HG02610 (cell line): Measurements from ENCODE around the gene IER5.

ENCODE experiments used
- ATAC-seq: cut with Tn5 transposase; IDR thresholded peaks from one replicate; pipeline ENCODE4 v1.9.1; 2021; ENCODE audit warnings: mild to moderate bottlenecking, moderate library complexity; ENCODE audit not compliant: unreplicated experiment

The IER5 gene

DNA sequence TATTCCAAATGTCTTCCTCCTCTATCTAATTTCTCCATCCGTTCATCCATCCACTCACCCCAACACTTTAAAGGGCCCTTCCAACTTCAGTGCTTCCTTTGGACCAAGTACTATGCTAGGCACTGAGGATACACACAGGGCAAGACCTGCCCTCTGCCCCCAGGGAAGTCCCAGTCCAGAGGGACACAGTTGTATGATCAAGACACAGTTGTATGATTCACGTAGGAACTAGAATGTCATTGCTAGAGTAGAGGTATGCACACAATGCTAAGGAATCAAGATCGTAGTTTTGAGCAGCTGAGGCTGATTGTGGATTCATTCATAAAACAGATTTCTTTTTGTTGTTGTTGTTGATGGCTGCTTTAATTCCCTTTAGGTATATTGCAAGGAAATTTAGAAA is 11.6 kb upstream of the IER5 start:
- ATAC-seq, result no peak

DNA sequence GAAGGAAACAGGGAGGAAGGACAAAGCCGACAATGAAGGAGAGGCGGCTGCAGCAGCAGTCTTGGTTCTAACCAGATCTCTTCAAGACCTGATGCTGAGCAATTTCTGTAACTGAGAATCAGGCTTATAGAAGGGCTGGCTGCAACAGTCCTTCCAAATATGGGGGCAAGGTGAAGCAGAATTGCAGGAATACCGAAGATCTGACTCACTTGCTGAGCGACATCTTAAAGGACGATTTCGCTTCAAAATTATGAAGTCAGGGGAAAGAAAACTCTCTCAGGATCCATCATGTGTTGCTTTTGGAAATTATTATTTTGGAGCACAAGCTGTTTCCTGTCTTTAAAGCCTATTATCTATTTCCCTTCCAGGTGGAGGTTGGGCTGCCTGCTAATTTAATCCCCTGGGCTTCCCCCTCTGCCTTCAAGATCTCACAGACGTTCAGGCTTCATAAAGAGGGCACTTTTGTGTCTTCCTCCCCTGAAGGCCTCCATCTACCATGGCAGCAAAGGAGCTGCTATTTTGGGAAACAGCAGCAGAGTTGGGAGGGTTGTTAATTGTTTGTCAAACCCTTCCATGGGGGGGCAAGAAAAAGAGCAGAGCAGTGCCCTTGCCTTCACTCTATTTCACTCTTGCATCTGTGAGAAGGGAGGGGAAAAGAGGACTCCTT is 10.8 kb upstream of the IER5 start:
- ATAC-seq, result no peak

DNA sequence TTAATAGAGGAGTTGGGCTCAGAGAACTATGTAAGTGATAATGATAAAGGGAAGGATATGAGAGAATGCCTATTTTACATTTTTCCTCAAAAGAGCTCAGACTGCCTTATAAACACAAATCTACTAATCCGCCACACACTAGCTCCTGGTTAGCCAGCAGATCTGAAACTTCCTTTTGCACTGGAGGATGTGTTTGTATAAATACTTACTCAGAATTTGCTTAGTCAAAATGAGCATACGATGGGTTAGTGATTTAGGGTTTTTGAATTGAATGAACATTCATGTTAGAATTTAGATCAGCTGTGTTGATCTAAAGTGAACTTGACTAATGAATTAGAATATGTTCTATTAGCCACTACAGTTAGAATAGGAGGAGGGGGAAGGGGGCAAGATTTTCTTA is 9.1 kb upstream of the IER5 start:
- peak; percentile 33 for ATAC-seq

DNA sequence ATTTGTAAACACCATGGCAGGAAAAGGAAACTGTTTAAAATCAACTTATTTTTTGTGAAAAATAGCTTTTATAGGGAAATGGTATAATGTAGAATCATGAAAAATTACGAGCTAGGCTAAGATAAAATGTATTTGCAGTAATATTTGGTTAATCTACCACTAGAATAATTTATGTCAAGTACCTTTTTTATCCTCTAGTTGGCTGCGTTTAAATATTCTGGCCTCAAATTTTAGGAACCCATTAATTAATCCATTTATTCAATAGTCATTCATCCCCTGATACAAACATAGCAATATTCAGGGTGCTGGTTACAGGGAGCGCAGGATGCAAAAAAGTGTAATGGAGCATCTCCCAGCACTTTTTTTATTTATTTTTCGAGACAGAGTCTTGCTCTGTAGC is 8.6 kb upstream of the IER5 start:
- ATAC-seq, result no peak

DNA sequence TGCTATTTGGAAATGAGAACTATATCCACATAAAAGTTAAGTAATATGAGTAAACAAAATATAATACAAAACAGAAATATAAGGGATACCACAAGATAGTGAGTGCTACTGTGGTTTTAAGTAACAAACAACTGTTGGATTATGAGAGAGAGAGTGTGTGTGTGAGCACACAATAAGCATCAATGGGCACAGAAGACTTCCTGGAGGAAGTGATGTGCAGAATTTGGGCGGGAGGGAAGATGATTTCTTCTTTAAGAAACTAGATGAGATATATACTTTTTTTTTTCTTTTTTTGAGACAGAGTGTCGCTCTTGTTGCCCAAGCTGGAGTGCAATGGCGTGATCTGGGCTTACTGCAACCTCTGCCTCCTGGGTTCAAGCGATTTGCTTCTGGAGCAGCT is 7.9 kb upstream of the IER5 start:
- no peak for ATAC-seq

DNA sequence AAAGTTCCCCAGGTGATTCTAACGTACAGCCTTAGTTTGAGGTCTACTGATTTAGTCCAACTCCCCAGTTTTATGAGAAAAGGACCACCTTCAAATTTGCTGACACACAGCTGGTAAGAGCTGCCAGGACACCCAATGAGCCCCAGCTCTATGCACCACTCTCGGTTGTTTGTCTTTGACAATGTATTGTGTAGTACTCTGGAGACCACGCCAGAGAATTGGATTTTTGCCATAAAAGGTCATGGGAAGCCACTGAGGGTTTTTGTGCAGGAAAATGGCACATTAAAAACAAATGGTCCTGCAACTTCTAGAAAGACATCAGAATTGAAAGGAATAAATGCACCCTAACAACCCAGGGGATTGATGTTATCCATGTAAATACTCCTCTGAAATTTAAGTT is 7.1 kb upstream of the IER5 start:
- ATAC-seq, result no peak

DNA sequence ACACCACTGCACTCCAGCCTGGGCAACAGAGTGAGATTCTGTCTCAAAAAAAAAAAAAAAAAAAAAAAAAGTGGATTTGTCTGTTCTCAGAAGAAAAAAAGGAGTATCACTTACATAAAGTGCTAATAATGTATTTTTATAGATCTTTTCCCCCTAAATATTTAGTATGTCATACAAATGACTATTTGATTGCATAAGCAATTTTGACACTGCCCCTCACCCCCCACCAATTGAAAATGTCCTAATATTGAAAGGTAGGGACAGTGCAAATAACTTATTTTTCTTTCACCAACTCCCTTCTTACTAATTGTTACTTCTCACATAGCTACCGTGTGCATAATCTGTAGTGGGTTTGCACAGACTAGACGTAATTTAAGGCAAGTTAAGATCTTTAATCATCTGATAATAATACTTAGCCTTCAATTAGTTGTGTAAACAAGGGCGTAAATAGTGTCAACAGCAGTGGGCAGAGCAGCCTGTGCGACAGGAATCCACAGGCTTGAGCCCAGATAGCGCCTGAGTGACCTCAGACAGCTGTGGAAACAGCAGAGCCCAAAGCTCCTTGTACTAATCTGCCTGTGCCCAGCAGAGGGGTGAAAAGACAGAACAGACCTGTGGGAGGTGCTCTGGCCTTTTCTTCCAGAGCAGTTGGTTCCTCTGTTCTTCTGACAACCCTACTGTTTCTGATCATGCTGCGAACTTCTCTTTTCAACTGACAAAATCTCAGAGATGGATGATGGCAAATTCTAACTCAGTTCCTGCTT is 4.5 kb upstream of the IER5 start:
- ATAC-seq, result peak; percentile 36

DNA sequence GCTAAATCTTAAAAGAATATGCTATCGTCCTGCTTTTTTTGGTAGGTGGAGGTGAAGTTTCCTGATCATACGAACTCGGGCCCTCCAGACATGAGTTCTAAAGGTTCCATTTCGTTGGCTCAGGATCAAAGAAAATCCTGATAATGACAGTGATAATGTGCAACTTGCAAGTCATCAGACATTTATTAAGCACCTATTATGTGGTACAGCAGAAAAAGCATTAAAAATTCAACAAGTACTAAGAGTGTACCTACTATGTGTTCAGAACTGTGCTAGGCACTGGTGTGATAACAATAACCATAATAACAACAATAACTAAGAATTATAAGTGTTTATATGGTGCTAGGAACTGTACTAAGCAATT is 3.9 kb upstream of the IER5 start:
- ATAC-seq, result no peak

DNA sequence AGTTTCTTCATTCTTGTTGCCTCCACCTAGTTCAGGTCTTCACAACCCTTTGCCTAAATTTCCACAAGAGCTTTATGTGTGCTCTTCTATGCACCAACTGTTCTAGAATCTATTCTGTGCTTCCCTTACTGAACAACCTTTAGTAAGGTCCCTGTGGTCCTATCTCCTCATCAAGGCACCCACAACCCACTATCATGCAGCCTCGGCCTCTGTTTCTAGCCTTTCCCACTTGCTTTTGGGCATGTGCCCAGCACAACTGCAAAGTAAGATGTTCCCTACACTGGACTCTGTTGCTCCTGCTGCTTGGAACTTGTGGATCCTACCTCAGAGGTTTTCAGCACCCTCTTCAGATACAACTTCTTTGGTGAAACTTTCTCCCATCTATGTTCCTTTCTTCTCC is 2.4 kb upstream of the IER5 start:
- ATAC-seq, result no peak

DNA sequence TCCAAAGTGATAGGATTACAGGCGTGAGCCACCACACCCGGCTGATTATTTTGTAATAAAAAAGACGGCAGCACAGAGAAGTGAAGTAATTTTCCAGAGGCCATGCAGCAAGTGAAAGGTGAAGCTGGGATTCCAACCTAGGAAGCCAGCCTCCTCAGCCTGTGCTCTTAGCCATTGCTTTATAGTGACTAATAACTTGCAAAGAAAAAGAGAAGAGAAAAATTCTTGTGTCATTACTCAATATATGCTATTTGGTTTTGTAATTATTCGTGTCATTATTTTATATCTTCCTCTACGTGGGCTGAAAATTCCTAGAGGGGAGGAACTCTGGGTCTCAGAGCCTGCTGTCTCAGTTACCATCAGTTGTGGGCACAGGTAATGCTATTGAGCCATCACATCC is 1.6 kb upstream of the IER5 start:
- no peak for ATAC-seq

DNA sequence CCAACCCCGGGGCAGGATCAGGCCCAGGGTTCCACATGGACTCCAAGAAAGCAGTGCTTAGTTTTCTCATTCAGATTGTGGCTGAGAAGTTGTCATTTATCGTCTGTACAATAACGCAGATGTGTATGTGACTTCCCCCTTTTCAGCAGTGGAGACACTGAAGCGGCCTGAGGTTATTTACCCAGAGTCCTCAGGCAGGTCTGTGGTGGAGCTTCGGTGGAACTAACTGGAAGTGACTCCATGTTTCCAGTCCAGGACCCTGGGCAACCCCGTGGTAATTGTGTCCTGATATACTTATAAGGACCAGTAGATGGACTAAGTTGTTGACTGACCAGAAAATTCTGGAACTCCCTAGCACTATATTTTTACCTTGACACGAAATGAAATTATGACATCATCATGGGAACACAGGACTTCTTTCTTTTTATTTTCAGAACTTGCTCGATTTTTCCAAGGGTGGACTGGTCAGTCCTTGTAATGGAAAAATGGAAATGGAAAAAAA is 1.0 kb upstream of the IER5 start:
- ATAC-seq, result peak; percentile 19

DNA sequence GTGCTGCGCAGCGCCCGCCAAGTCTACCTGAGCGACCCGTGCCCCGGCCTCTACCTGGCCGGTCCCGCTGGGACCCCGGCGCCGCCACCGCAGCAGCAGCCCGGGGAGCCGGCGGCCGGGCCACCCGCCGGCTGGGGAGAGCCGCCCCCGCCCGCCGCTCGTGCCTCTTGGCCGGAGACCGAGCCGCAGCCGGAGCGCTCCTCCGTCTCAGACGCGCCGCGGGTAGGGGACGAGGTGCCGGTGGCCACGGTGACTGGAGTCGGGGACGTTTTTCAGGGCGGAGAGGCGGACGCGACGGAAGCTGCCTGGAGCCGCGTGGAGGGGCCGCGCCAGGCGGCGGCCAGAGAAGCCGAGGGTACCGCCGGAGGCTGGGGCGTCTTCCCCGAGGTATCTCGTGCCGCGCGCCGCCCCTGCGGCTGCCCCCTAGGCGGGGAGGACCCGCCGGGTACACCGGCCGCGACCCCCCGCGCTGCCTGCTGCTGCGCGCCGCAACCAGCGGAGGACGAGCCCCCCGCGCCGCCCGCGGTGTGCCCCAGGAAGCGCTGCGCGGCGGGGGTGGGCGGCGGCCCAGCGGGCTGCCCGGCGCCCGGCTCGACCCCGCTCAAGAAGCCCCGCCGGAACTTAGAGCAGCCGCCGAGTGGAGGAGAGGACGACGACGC is 646 bp downstream of the IER5 start:
- ATAC-seq, result no peak

DNA sequence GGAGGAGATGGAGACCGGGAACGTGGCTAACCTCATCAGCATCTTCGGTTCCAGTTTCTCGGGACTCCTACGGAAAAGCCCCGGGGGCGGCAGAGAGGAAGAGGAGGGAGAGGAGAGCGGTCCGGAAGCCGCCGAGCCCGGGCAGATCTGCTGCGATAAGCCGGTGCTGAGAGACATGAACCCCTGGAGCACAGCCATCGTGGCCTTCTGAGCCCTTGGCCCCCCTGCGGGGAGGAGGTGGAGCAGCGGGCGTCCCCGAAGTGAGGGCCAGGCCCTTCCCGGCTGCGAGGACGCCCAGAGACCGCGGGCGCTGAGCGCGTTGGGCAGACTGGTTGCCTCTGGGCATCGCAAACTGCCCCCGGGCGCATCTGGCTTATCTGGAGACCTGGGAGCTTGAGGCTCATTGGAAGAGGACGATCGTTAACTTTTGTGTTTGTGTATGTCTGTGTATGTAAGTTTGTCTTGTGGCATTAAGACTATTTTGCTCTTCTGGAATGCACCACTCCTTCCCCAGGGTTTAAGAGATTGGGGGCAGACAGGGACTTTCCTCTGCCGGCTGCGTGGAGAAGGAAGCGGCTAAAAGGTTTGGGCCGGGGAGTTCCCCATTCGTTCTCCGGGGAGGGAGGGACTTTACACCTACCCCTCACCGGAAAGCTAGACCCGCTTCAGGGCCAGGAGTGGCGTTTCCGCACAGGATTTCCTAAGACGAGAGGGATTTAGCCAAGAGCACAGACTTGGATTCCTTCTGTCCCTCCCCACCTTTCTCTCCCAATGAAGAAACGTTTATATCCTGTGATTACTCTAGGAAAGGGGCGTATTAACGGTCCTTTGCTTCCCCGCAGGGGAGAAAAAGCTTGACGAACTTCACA is 1.4 kb downstream of the IER5 start:
- ATAC-seq, result peak; percentile 46

DNA sequence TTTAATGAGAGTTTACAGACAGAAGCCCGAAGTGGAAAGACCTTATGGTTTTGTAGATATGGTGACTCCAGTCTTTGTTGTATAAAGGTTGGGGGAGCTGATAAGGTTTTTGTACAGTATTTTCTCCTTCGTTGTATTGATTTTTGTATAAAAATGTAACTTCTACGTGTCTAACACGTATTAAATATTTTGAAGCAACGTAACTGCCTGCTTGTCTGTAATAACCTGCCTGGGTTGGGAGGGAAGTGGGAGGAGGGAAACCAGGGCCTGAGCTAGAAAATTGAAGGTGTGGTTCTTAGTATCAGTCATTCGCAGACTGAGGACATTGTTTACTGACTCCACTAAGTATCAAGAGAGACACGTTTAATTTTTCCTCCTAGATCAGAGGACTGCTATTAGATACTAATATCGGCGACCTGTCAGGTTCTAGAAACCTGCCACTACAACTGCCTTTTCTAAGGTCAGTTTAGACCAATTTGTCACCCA is 2.2 kb downstream of the IER5 start:
- ATAC-seq, result no peak

DNA sequence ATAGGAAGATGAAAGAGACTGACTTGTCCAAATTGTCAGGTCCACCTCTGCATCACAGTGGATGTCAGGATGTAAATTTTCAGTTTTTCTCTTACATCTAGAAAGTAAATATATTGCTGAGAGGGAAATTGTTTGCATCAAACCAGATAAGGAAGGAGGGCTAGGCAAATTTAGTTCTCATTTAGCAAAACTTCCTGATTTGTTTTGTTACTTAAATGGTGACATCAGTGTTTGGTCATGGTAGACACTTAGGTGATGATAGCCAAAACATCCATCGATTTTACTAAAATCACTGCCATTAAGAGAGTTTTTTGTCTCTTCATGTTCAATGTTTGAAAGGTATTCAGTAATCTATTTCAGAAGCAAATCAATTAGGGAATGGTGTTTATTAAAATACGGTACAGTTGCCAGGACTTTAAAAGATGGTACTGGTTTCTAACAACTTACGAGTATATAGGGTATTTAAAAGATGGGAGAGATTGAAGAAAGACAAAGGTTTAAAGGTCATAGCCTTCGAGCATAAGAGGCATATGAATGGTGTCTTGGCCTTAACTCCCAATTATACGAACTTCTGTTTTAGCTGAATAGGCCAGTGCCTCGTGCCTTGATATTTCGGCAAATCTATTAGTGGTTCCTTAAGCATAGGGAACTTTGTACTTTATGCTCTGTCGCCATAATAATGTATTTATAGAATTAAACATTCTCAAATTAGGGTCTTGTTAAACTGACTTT is 3.0 kb downstream of the IER5 start:
- ATAC-seq, result no peak

DNA sequence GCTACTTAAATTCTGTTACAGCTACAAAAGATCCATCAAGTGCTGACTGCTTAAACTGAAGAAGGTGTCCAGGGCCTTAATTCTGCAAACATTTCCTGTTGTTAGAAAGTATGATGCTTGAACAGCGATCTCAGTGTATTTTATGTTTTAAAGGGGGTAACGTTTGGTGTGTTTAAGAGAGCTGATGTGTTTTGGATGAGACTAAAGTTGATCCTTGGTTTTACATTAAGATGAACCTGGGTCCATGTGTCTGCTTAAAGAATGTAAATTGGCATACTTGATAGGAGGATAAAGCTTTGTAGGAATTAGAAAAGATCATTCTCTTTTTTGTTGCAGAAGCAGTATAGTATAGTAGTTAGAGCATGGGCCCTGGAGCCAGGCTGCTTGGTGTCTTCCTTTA is 3.6 kb downstream of the IER5 start:
- no peak for ATAC-seq

DNA sequence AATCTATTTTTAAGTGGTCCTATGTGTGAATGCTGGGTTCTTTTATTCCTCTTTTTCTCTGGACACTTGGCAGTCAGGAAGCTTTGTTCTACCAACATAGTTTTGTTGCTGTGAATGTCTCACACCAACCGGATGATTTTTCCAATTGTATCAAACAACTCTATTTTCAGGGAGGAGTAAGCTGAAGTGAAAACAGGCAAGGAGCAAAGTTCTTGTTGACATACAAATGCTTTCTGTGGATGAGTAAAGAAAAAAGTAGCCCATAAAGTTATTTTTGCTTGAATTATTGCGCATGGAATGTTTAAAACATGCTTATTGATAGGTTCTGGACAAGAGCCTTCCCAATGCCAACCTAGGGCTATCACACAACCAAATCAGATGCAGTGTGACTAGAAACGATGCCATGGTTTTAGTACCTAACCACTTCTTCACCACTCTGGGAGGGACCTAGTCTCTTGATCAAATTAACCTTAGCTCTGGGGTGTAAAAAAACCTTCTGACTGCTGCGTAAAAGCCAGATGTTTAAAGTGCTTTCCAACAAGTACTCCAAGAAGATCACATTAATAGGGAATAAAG is 4.5 kb downstream of the IER5 start:
- ATAC-seq, result no peak

DNA sequence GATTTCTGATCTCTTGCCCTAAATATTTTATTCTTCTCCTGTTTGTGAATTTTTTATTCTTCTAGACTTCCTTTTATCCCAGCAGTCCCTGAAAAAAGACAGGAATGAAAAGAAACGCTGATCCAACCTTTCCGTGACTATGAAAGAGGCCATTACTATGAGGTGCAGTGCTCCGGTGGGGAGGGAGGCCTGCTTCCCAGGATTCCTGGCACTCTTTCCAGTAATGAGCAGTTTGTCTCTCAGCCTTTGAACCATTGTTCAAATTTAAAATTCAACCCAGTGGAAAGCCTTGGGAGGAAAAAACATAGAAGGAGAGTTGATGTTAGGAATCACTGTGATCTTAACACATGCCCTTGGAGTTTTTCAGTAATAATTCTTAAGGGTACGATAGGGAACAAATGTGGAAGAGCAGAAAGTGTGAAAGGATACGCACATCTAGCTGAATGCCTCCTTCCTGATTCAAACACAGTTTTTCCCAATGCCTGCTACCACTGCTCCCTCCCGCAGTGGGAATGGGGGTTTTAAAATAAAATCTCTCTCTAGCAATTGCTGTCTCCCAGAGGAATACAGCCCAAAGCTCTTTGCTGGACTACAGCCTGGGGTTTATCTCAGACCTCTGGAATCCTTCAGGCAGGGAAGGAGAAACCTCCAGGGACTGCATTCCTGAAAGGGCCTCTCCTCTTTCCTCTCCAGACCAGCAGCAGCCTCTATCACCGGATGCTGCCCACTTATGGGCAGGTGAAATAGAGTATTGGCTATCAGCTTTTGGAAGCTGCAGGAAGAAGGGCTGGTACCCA is 6.1 kb downstream of the IER5 start:
- ATAC-seq, result no peak

DNA sequence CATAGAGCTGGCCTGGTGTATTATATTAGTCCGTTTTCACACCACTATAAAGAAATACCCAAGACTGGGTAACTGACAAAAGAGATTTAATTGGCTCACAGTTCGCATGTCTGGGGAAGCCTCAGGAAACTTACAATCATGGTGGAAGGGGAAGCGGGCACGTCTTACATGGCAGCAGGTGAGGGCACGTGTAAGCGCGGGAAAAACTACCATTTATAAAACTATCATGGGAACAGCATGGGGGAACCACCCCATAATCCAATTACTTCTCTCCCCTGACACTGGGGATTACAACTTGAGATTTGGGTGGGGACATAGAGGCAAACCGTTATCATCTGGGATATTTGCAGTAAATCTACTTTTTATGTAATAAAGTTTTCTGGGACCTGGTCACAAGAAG is 6.8 kb downstream of the IER5 start:
- no peak for ATAC-seq
